Spleen (tissue), 7 donors: Measurements from ENCODE around the gene MRPL36.

Experiments
- POLR2A ChIP-seq, 3 donors: fragments of 450-650 bp; IDR thresholded peaks; one replicate each; pipeline ENCODE4 v1.5.1; 2017; ENCODE audit warnings: antibody characterized with exemption in 3 of 3, mild to moderate bottlenecking in 1 of 3
- POLR2AphosphoS5 ChIP-seq, 3 donors: sonication (generic); formaldehyde crosslinking; IDR thresholded peaks; one replicate each; pipeline ENCODE4 v1.5.1; 2017; ENCODE audit warnings: antibody characterized with exemption in 3 of 3
- TF ChIP-seq, protein P1 (sequence below), 11 experiments: fragments of 200-600 bp in 7 of 11; fragments of 450-650 bp in 4 of 11; sonication (generic) in 4 of 11; IDR thresholded peaks in 8 of 11; conservative IDR thresholded peaks in 3 of 11; 1 replicate in 7 of 11; 2 replicates in 4 of 11; pipeline versions ENCODE4 v1.4.0 to v1.8.0; 2016 to 2021; ENCODE audit warnings: antibody characterized with exemption in 11 of 11, inconsistent platforms in 4 of 11, mild to moderate bottlenecking in 1 of 11
- donor health status: DM: no; HTN: no; CAD: no; lungs with moderate emphysema.
- donor health status: DM: no; HTN: no; CAD: no.
- donor health status: DM: no; HTN: no; CAD: no.

DNA sequence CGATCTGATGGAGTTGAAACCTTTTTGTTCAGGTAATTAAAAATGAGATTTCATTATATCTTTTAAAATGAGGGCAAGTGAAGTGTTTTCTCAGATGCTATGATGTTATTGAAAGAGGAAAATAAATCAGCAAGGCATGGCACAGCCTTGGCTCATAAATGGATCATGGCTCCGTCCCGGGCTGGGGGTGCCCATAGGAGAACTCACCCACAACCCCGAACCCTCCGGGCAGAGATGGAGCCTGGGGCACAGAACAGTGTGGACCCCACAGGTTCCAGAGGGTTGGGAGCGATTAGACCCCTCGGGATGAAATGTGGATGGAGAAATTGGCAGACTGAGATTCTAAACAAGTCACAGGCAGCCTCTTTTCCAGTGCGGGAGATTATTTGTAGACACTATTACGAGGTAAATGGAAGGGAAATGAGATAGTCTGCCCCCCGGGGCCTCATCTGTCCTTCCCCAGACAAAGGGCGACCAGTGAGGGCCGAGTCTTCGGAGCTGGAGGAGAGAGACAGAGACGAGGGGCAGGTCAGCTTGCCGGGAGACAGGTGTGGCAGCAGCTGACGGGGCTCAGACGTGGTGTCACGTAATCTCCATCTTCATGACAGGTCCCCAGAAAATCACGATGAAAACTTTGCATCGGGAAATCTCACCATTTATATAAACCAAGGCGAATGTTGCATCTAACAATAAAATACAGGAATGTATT, 35.2 kb upstream of the MRPL36 start:
- TF ChIP-seq POLR2A (IDR thresholded peaks at IDR 0.05) (no peak), POLR2AphosphoS5 (IDR thresholded peaks at IDR 0.05) (no peak)
- TF ChIP-seq, protein P1, sequence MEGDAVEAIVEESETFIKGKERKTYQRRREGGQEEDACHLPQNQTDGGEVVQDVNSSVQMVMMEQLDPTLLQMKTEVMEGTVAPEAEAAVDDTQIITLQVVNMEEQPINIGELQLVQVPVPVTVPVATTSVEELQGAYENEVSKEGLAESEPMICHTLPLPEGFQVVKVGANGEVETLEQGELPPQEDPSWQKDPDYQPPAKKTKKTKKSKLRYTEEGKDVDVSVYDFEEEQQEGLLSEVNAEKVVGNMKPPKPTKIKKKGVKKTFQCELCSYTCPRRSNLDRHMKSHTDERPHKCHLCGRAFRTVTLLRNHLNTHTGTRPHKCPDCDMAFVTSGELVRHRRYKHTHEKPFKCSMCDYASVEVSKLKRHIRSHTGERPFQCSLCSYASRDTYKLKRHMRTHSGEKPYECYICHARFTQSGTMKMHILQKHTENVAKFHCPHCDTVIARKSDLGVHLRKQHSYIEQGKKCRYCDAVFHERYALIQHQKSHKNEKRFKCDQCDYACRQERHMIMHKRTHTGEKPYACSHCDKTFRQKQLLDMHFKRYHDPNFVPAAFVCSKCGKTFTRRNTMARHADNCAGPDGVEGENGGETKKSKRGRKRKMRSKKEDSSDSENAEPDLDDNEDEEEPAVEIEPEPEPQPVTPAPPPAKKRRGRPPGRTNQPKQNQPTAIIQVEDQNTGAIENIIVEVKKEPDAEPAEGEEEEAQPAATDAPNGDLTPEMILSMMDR (IDR thresholded peaks at IDR 0.05 in 8 of 11, conservative IDR thresholded peaks at IDR 0.05 in 3 of 11) = no peak
